ENCODE results near the gene PLLP. TPM values are rescaled to one million over a fixed set of nuclear protein-coding genes. Genes with fewer than 3 reads are reported as not detected.
A peak's percentile ranks its signal among the peaks of the same experiment; 100 is the strongest.
"Not testable (repeated sequence)": the region's sequence is repeated elsewhere in the genome, so short reads cannot be mapped to it uniquely, and the experiment has no call there.

The PLLP gene
- total and polyA plus RNA-seq, 10 donors: 4.7 to 53.1 (median 17.2) TPM

GRCh38 chr16:57277586-57277985 lies 6.9 kb downstream of the PLLP start:
- no peak for DNase-seq
- H3K27ac ChIP-seq: peak overlapping the region in 3 of 8 donors; percentile 29 to 68 (median 50)

DNA sequence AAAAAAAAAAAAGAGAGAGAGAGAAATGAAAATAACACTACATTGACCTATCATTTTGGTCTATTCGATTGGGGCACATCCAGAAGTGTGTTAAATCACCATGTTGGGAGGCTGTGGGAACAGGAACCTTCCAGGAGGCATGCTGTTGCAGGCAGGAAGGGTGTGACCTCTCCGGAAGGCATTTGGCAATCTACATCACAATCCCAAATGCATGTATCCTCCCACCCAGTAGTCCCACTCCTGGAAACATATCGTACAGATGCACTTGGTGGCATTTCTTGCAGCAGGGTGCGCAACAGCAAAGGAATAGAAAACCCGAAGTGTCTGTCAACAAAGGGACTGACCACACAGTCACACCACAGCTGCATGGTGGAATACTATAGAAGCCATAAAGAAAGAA lies 7.9 kb downstream of the PLLP start:
- Histone ChIP-seq H3K36me3 (no peaks in the 10 kb centered on the region), H3K27ac (peak overlapping the region in 7 of 8 donors; percentile 6 to 68 (median 55)), H3K9me3 (no peaks in the 10 kb centered on the region), H3K27me3 (replicated peaks in 1 of 7) (peaks cover 0 to 6% (median 0%) of the 10 kb centered on the region in 7 donors), H3K4me3 (no peak overlapping the region), H3K4me1 (peaks cover 4 to 68% (median 25%) of the 10 kb centered on the region in 6 donors)
- WGBS, 5 donors: 31 to 56% (median 37%) methylated on average over 5 of the region's 5 CpGs
- intact Hi-C loops (cut with DNase I; ENCODE audit: low total_unique reads): no loop called here
- DNase-seq: no peak
- TF ChIP-seq, protein P1, sequence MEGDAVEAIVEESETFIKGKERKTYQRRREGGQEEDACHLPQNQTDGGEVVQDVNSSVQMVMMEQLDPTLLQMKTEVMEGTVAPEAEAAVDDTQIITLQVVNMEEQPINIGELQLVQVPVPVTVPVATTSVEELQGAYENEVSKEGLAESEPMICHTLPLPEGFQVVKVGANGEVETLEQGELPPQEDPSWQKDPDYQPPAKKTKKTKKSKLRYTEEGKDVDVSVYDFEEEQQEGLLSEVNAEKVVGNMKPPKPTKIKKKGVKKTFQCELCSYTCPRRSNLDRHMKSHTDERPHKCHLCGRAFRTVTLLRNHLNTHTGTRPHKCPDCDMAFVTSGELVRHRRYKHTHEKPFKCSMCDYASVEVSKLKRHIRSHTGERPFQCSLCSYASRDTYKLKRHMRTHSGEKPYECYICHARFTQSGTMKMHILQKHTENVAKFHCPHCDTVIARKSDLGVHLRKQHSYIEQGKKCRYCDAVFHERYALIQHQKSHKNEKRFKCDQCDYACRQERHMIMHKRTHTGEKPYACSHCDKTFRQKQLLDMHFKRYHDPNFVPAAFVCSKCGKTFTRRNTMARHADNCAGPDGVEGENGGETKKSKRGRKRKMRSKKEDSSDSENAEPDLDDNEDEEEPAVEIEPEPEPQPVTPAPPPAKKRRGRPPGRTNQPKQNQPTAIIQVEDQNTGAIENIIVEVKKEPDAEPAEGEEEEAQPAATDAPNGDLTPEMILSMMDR (IDR thresholded peaks at IDR 0.05 in 8 of 11, conservative IDR thresholded peaks at IDR 0.05 in 3 of 11): no peak
- peak in 1 of 3 donors; percentile 58 for TF ChIP-seq POLR2AphosphoS5 (IDR thresholded peaks at IDR 0.05)

More at GRCh38 chr16:57277586-57277985, 6.9 kb downstream of the PLLP start:
- Histone ChIP-seq H3K9me3 (no peaks in the 10 kb centered on the region), H3K36me3 (no peaks in the 10 kb centered on the region), H3K4me3 (no peak overlapping the region), H3K27me3 (replicated peaks in 1 of 7) (peaks cover 0 to 11% (median 0%) of the 10 kb centered on the region in 7 donors), H3K4me1 (peaks cover 4 to 71% (median 26%) of the 10 kb centered on the region in 6 donors)
- WGBS, 5 donors: 17 to 44% (median 29%) methylated on average over 1 of the region's 1 CpG
- intact Hi-C loops (cut with DNase I; ENCODE audit: low total_unique reads): no loop called here
- TF ChIP-seq, protein P1 (IDR thresholded peaks at IDR 0.05 in 8 of 11, conservative IDR thresholded peaks at IDR 0.05 in 3 of 11): no peak
- no peak for TF ChIP-seq POLR2A (IDR thresholded peaks at IDR 0.05)
- TF ChIP-seq POLR2AphosphoS5 (IDR thresholded peaks at IDR 0.05): no peak

GRCh38 chr16:57275946-57276345 lies 8.5 kb downstream of the PLLP start:
- 73 to 80% (median 75%) methylated on average over 5 of the region's 5 CpGs for WGBS, 5 donors
- H3K27ac ChIP-seq: peak overlapping the region in 6 of 8 donors; percentile 29 to 68 (median 61)
- H3K4me3 ChIP-seq; DNase-seq; H3K9me3 ChIP-seq; H3K27me3 ChIP-seq (replicated peaks in 1 of 7); intact Hi-C loops (cut with DNase I; ENCODE audit: low total_unique reads); H3K36me3 ChIP-seq: not testable (repeated sequence)
- peaks cover 4 to 67% (median 25%) of the 10 kb centered on the region in 6 donors for H3K4me1 ChIP-seq

GRCh38 chr16:57273826-57274225 lies 10.6 kb downstream of the PLLP start:
- Histone ChIP-seq H3K36me3 (no peaks in the 10 kb centered on the region), H3K4me1 (peaks cover 4 to 66% (median 31%) of the 10 kb centered on the region in 6 donors), H3K4me3 (no peak overlapping the region), H3K27me3 (replicated peaks in 1 of 7) (peaks cover 0 to 4% (median 0%) of the 10 kb centered on the region in 7 donors), H3K9me3 (no peaks in the 10 kb centered on the region), H3K27ac (no peak overlapping the region)
- 85 to 94% (median 94%) methylated on average over 5 of the region's 5 CpGs for WGBS, 5 donors
- no peak for DNase-seq
- intact Hi-C loops (cut with DNase I; ENCODE audit: low total_unique reads): no loop called here
- no peak for TF ChIP-seq POLR2AphosphoS5 (IDR thresholded peaks at IDR 0.05)
- TF ChIP-seq, protein P1 (IDR thresholded peaks at IDR 0.05 in 8 of 11, conservative IDR thresholded peaks at IDR 0.05 in 3 of 11): no peak
- TF ChIP-seq POLR2A (IDR thresholded peaks at IDR 0.05): no peak

- DNase-seq: no peak
- no peak overlapping the region for H3K4me3 ChIP-seq
- 76 to 100% (median 100%) methylated on average over 1 of the region's 1 CpG for WGBS, 5 donors
- H3K36me3 ChIP-seq: no peaks in the 10 kb centered on the region
- TF ChIP-seq, protein P1 (IDR thresholded peaks at IDR 0.05 in 8 of 11, conservative IDR thresholded peaks at IDR 0.05 in 3 of 11): no peak
- TF ChIP-seq POLR2A (IDR thresholded peaks at IDR 0.05): no peak
- no peak for TF ChIP-seq POLR2AphosphoS5 (IDR thresholded peaks at IDR 0.05)
- H3K27ac ChIP-seq: no peak overlapping the region
- no peaks in the 10 kb centered on the region for H3K9me3 ChIP-seq
- H3K27me3 ChIP-seq (replicated peaks in 1 of 7): no peaks in the 10 kb centered on the region
- intact Hi-C loops (cut with DNase I; ENCODE audit: low total_unique reads): no loop called here
- peaks cover 4 to 66% (median 27%) of the 10 kb centered on the region in 6 donors for H3K4me1 ChIP-seq
Measured at GRCh38 chr16:57273359-57273758, 11.1 kb downstream of the PLLP start.

All from spleen (tissue), 11 donors.